Endodermal cell (in vitro differentiated cells): Measurements from ENCODE around the gene GLT6D1. TPM values are rescaled to one million over a fixed set of nuclear protein-coding genes. Genes with fewer than 3 reads are reported as not detected.

Source experiments
- DNase-seq: peaks from one replicate; pipeline ENCODE4 v3.0.0-alpha.2; 2017
- H3K27ac ChIP-seq: 2 replicates; pipeline ENCODE4 v1.5.1; 2013; ENCODE audit warnings: mild to moderate bottlenecking, low read depth, low read length, moderate library complexity
- H3K27me3 ChIP-seq: 2 replicates; pipeline ENCODE4 v1.6.1; 2013; ENCODE audit warnings: mild to moderate bottlenecking, low read length, moderate library complexity; ENCODE audit not compliant: insufficient read depth, control insufficient read depth, poor library complexity, severe bottlenecking
- H3K36me3 ChIP-seq: 2 replicates; pipeline ENCODE4 v1.7.0; 2013; ENCODE audit warnings: mild to moderate bottlenecking, low read length, moderate library complexity; ENCODE audit not compliant: control insufficient read depth, insufficient read depth
- H3K4me1 ChIP-seq: one replicate; pipeline ENCODE4 v1.7.0; 2013; ENCODE audit warnings: low read length; ENCODE audit not compliant: control insufficient read depth, insufficient read depth
- H3K4me3 ChIP-seq: 2 replicates; pipeline ENCODE4 v1.5.1; 2013; ENCODE audit warnings: mild to moderate bottlenecking, low read length, moderate library complexity
- H3K9ac ChIP-seq: 2 replicates; pipeline ENCODE4 v1.6.1; 2013; ENCODE audit warnings: mild to moderate bottlenecking, low read length, moderate library complexity; ENCODE audit not compliant: poor library complexity, severe bottlenecking; ENCODE audit errors: extremely low read depth
- H3K9me3 ChIP-seq: 2 replicates; pipeline ENCODE4 v1.6.1; 2013; ENCODE audit warnings: mild to moderate bottlenecking, low read length, moderate library complexity; ENCODE audit not compliant: control insufficient read depth
- H3K27ac Mint-ChIP-seq: 2 replicates; pipeline ENCODE4 v1.8.0; 2020; ENCODE audit warnings: mixed read lengths
- H3K27me3 Mint-ChIP-seq: 2 replicates; pipeline ENCODE4 v1.8.0; 2021; ENCODE audit warnings: mild to moderate bottlenecking, mixed read lengths; ENCODE audit not compliant: insufficient read depth
- H3K36me3 Mint-ChIP-seq: 2 replicates; pipeline ENCODE4 v1.8.0; 2020; ENCODE audit warnings: low read depth, mixed read lengths
- H3K4me1 Mint-ChIP-seq: 2 replicates; pipeline ENCODE4 v1.8.0; 2020; ENCODE audit warnings: mixed read lengths
- H3K4me3 Mint-ChIP-seq: 2 replicates; pipeline ENCODE4 v1.8.0; 2020; ENCODE audit warnings: mild to moderate bottlenecking, moderate library complexity, mixed read lengths
- H3K9me3 Mint-ChIP-seq: 2 replicates; pipeline ENCODE4 v1.8.0; 2020; ENCODE audit warnings: mild to moderate bottlenecking, mixed read lengths
- CTCF ChIP-seq: fragments of 200-600 bp; sonication (generic); conservative IDR thresholded peaks from 2 replicates; pipeline ENCODE4 v1.5.0; 2021; ENCODE audit warnings: antibody characterized with exemption, mild to moderate bottlenecking
- WGBS, 2 experiments: methylation state at CpG; one replicate each; pipeline versions ENCODE4 v1.1.5 to v1.1.7; 2013; ENCODE audit warnings: missing lambda C conversion rate in 2 of 2, mixed read lengths in 1 of 2; ENCODE audit not compliant: insufficient coverage in 1 of 2, insufficient read length in 1 of 2; 5-methylcytosine and 5-hydroxymethylcytosine counted together
- total RNA-seq, 2 donors: library from RNA; stranded (reverse); fragmentation: NEBNext Ultra II Directional in 1 of 2; extraction: Animal tissue kit (Norgen Biotek cat#: 25700) in 1 of 2; gene quantifications; 2 replicates in 1 of 2; 3 replicates in 1 of 2; pipeline ENCODE4 v1.2.1, GENCODE V29; 2021

GLT6D1 gene
- total RNA-seq, 2 donors from 2014 or later, result 0.60 TPM; not detected in 1

GRCh38 chr9:135624282-135624681 lies 15.1 kb downstream of the GLT6D1 start:
- Histone ChIP-seq H3K4me1 (no peaks in the 10 kb centered on the region), H3K27me3 (no peaks in the 10 kb centered on the region), H3K4me3 (no peak overlapping the region), H3K9me3 (peaks cover 9% of the 10 kb centered on the region), H3K9ac (no peak overlapping the region), H3K36me3 (no peaks in the 10 kb centered on the region), H3K27ac (no peak overlapping the region)
- WGBS, 2 experiments, result 93 to 94% methylated on average over 8 to 14 of the region's 14 CpGs
- no peak overlapping the region for H3K4me3 Mint-ChIP-seq
- H3K9me3 Mint-ChIP-seq, result peaks cover 15% of the 10 kb centered on the region
- no peak overlapping the region for H3K27ac Mint-ChIP-seq
- peaks cover 3% of the 10 kb centered on the region for H3K27me3 Mint-ChIP-seq
- H3K36me3 Mint-ChIP-seq, result no peaks in the 10 kb centered on the region
- no peak for TF ChIP-seq CTCF
- no peaks in the 10 kb centered on the region for H3K4me1 Mint-ChIP-seq
- no peak for DNase-seq

DNA sequence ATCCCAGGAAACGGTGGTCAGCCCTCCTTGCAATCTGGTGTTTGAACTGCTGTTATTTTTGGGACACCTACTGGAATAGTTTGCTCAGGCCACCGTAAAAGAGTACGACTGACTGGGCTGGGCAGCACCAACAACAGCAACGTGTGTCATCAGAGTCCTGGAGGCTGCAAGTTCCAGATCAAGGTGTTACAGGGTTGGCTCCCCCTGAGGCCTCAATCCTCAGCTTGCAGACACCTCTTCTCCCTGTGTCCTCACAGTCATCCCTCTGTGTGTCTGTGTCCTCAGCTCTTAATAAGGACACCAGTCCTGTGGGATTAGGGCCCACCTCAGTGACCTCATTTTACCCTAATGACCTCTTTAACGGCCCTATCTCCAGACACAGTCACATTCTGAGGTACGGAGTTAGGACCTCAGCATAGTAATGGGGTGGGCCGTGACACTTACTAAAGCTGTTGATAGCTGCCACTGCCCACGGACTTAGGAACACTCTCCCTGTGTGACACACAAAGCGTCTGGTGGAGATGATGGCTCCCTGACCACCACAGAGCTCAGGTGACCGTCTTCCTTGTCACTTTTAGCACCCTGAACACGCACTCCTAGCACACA lies 16.8 kb downstream of the GLT6D1 start:
- Histone ChIP-seq H3K27ac (no peak overlapping the region), H3K9me3 (no peaks in the 10 kb centered on the region), H3K4me1 (no peaks in the 10 kb centered on the region), H3K36me3 (no peaks in the 10 kb centered on the region), H3K9ac (no peak overlapping the region), H3K4me3 (no peak overlapping the region), H3K27me3 (no peaks in the 10 kb centered on the region)
- 89 to 92% methylated on average over 11 of the region's 11 CpGs for WGBS, 2 experiments
- no peaks in the 10 kb centered on the region for H3K4me1 Mint-ChIP-seq
- TF ChIP-seq CTCF, result no peak
- peaks cover 3% of the 10 kb centered on the region for H3K27me3 Mint-ChIP-seq
- no peaks in the 10 kb centered on the region for H3K36me3 Mint-ChIP-seq
- no peak overlapping the region for H3K27ac Mint-ChIP-seq
- H3K9me3 Mint-ChIP-seq, result peaks cover 4% of the 10 kb centered on the region
- DNase-seq, result no peak
- H3K4me3 Mint-ChIP-seq, result no peak overlapping the region

DNA sequence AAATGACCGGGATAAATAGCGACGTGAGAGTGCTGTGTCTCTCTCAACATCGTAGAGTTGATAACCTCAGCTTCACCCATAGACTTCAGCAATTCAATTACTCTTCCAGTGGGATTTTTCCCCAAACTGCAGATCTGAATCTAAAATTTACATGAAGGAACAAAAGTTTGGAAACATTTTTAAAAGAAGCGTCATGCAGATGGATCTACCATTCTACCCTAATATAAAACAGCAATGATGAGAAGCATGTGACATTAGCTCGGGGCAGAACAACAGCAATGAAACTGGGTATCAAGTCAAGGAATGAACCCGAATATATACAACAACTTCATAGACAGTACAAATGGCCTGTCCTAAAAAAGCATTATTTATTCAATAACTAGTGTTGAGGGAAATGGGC lies 18.8 kb downstream of the GLT6D1 start:
- Mint-ChIP-seq H3K27ac (no peak overlapping the region), H3K36me3 (no peaks in the 10 kb centered on the region), H3K4me1 (no peaks in the 10 kb centered on the region), H3K9me3 (no peaks in the 10 kb centered on the region), H3K4me3 (no peak overlapping the region), H3K27me3 (no peaks in the 10 kb centered on the region)
- Histone ChIP-seq H3K27me3 (no peaks in the 10 kb centered on the region), H3K4me1 (no peaks in the 10 kb centered on the region), H3K4me3 (no peak overlapping the region), H3K36me3 (no peaks in the 10 kb centered on the region), H3K9me3 (no peaks in the 10 kb centered on the region), H3K27ac (no peak overlapping the region), H3K9ac (no peak overlapping the region)
- no peak for TF ChIP-seq CTCF
- 91 to 96% methylated on average over 6 to 7 of the region's 7 CpGs for WGBS, 2 experiments
- DNase-seq, result no peak
